NCI-H2107 treated with DMSO at 0.1 percent for 48 hours (cell line): ENCODE data around the gene NBPF3.
"Not testable (repeated sequence)": the region's sequence is repeated elsewhere in the genome, so short reads cannot be mapped to it uniquely, and the experiment has no call there.

Source experiments
- DNase-seq: peaks from one replicate; lab custom pipeline; 2025; ENCODE audit not compliant: unreplicated experiment; lab: John Stamatoyannopoulos, UW

Gene NBPF3

GRCh38 chr1:21517161-21517589, 77.2 kb downstream of the NBPF3 start:
- DNase-seq = no peak

GRCh38 chr1:21517660-21518480, 77.9 kb downstream of the NBPF3 start:
- DNase-seq = no peak

GRCh38 chr1:21518774-21519455, 79.0 kb downstream of the NBPF3 start:
- DNase-seq = no peak

GRCh38 chr1:21519486-21520070, 79.6 kb downstream of the NBPF3 start:
- not testable (repeated sequence) for DNase-seq

GRCh38 chr1:21520899-21521716, 81.2 kb downstream of the NBPF3 start:
- no peak for DNase-seq

GRCh38 chr1:21521717-21522060, 81.8 kb downstream of the NBPF3 start:
- no peak for DNase-seq

DNA sequence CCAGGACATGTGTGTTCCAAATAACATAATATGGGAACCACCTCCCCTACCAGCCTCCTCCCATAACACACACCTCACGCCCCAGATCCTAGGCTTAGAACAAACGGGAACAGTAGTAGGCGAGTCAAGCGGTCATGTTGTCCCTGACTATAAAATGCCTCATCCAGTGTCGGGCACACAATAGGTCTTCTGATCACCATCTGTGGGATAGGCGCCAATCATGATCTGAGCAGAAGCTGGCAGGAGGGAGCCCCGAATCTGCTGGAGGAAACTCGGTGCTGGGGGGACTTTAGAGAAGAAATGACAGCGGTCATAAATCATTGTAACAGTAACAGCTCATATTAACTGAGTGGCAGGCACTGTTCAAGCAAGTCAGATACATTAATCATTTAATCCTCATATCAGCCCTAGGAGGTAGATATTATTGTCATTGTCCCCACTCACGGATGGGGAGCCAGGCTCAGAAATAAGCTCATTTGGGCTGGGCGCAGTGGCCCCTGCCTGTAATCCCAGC, 82.6 kb downstream of the NBPF3 start:
- DNase-seq = no peak

DNA sequence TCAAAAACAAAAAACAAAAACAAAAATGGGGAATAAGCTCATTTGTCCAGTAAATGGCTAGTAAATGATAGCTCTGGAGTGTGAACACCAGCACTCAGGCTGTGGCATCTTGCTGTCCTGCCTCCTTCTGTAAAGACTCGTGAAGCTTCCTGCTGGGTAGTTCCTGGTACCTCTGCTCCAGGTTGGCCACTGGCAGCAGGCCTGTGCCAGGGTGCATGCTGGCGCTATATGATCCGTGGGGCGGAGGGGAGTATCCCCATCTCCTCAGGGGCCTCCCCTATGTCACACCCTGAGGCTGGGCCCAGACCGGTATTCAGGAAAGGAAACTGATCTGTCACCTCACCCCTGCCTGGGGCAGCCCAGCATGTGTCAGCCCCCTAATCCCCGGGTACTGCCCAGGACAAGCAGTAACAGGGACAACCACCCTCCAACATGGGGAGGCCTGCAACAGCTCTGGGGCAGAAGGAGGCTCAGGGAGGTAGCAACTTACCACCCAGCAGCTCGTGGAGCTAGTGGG, 83.4 kb downstream of the NBPF3 start:
- no peak for DNase-seq

DNA sequence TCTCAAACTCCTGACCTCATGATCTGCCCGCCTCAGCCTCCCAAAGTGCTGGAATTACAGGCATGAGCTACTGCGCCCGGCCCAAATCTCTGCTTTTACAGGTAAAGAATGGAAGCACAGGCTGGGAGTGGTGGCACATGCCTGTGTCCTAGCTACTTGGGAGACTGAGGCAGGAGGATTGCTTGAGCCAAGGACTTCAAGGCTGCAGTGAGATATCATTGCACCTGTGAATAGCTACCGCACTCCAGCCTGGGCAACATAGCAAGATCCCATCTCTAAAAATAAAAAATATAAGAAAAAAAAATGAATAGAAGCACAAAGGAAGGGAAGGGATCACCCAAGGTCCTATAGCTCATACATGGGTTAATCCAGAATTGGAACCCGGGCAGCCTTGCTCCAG, 84.3 kb downstream of the NBPF3 start:
- no peak for DNase-seq

- no peak for DNase-seq
Measured at GRCh38 chr1:21524686-21525339, 84.9 kb downstream of the NBPF3 start.

GRCh38 chr1:21525340-21525717, 85.4 kb downstream of the NBPF3 start:
- no peak for DNase-seq

DNA sequence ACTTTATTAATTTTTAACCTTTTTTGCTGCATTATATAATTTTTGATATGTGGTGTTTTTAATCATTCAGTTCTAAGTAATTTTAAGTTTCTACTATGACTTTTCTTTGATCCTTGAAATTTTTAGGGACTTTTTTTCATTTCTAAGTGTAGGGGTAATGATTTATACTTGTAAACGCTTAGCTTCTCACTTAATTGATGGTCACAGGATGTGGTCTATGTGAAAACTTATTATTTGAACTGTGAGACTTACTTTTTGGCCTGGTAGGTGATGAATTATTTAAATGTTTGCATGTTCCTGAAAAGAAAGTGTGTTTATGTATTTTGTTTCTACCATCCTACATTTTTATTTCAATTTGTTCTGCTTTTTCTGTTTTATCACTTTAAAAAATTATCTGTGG, 86.5 kb downstream of the NBPF3 start:
- no peak for DNase-seq

DNA sequence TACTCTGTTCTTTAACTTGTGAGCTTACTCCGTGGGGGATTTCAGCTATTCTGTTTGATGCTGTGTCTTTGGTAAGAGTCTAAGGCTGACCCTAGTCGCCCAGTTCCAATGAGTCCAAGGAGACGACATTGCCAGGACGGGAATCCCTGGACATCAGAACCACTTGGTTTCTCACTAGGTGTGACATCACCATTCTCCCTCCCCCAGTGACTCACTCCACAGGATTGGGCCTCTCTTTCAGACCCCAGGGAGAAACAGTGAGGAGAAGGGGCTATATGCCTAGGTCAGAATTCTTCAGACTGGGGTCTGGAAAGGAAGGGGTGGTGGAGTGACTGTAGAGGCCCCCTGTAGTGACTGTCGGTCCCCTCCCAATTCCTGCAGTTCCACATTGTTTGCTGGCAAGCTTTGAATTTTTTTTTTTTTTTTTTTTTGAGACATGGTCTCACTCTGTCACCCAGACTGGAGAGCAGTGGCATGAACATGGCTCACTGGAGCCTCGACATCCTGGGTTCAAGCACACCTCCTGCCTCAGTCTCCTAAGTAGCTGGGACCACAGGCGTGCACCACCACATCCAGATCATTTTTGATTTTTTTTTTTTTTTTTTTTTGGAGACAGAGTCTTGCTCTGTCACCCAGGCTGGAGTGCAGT, 90.6 kb downstream of the NBPF3 start:
- DNase-seq = no peak

GRCh38 chr1:21531241-21531640, 91.3 kb downstream of the NBPF3 start:
- no peak for DNase-seq

DNA sequence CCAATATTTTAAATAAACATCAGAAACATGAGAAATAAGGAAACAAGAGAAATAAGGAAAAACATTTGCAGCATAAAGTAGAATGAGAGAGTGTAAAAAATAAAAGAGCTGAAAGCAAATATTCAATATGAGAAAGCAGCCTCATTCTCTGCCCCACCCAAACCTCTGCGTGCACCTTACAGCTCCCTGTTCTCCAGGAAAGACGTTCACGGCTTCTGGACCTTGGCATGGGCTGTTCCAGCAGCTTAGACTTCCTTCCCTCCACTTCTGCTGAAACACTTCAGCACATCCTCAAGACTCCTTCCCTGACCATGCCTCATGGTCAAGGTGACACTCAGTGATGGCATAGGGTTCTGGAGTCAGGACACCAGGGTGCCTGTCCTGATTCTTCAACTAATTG, 92.6 kb downstream of the NBPF3 start:
- no peak for DNase-seq

DNA sequence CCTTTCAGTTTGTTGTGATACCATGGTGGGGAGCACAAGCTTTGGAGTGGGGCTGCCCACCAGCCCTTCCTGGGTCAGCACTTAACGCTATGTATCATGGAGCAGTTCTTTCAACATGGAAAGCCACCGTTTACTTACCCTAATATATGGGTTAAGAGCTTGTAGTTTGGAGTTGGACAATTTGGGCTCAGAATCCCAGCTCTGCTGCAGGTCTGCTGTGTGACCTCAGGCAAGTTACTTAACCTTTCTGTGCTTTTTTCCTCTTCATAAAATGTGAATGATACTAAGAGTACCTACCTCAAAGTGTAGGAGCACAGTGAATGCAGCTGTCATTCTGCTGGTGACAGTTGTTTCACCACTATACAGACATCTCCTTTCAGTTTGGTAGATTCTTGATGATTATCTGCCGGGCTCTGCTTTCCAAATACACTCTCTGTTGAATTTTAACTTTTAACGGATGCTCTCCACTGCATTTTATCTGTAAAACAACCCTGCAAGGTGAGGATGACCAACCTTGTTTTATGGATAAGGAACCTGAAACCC, 93.1 kb downstream of the NBPF3 start:
- DNase-seq = no peak

- no peak for DNase-seq
Measured at GRCh38 chr1:21534146-21534545, 94.2 kb downstream of the NBPF3 start.
